GM19395 (cell line): ENCODE measurements around the gene SLC12A9.
"Not testable (repeated sequence)": the region's sequence is repeated elsewhere in the genome, so short reads cannot be mapped to it uniquely, and the experiment has no call there.

Experiments used
- ATAC-seq: cut with Tn5 transposase; IDR thresholded peaks from one replicate; pipeline ENCODE4 v1.9.1; 2021; ENCODE audit warnings: mild to moderate bottlenecking, moderate library complexity; ENCODE audit not compliant: unreplicated experiment

SLC12A9 gene, protein sequence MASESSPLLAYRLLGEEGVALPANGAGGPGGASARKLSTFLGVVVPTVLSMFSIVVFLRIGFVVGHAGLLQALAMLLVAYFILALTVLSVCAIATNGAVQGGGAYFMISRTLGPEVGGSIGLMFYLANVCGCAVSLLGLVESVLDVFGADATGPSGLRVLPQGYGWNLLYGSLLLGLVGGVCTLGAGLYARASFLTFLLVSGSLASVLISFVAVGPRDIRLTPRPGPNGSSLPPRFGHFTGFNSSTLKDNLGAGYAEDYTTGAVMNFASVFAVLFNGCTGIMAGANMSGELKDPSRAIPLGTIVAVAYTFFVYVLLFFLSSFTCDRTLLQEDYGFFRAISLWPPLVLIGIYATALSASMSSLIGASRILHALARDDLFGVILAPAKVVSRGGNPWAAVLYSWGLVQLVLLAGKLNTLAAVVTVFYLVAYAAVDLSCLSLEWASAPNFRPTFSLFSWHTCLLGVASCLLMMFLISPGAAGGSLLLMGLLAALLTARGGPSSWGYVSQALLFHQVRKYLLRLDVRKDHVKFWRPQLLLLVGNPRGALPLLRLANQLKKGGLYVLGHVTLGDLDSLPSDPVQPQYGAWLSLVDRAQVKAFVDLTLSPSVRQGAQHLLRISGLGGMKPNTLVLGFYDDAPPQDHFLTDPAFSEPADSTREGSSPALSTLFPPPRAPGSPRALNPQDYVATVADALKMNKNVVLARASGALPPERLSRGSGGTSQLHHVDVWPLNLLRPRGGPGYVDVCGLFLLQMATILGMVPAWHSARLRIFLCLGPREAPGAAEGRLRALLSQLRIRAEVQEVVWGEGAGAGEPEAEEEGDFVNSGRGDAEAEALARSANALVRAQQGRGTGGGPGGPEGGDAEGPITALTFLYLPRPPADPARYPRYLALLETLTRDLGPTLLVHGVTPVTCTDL

DNA sequence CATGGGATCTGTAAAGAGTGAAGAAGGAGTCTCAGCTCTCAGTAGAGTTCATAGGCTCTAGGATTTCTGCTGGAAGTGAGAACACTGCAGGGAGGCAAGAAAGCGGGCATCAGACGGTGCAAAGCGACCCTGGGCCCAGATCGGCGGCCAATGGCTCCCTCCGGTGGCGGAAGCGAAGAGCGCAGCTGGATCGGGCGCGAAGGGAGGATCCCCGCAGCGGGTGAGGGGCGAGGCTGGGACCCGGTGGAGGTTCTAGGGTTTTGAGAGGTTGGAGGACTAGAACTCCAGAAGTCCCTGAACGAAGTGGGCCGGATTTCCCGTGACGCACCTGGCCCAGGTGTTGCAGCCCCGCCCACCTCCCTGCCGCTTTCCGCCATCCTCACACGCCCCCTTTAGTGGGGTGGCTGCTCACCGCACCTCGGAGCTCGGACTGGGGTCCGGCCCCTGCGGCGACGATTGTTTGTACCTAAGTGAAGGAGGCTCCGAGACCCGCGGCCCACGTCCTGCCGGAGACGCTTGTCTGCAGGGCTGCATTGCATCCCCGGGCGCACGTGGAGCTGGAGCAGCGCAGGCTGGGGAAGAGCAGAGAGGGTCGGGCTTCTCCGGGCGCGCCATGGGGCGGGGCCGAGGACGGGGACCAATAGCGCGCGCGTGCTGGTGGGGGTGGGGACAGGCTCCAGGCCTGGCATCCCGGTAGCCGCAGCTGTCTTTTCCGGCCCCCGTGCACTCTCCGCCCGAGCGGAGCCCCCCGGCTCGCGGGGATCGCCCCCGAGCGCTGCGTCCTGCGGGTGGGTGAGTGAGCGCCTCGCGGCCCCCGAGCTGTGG is at the start of gene SLC12A9:
Gene SLC12A9, plus strand, starts transcription at position 666 of the 825 bp plus-strand sequence. CDS start 1,485 bp downstream, outside the sequence.
- peak; percentile 92 for ATAC-seq

DNA sequence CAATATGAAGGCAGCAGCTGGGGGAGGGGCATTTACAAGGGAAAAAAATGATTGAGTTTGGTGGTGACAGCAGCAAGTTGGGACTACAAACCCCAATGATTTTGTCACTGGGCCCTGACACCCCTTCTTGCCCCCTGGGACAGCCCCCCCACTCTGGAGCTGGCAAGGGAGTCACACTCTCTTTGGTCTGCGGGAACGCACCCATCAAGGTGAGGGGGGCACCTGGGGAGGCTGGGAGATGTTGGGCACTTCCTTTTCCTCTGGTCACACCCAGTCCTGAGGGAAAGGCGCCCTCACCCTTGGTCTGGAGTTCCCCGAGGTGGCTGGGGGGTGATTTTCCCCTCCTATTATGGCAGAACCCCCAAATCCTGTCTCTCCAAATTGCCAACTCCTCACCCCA is 49.6 kb upstream of the SLC12A9 start:
- no peak for ATAC-seq

DNA sequence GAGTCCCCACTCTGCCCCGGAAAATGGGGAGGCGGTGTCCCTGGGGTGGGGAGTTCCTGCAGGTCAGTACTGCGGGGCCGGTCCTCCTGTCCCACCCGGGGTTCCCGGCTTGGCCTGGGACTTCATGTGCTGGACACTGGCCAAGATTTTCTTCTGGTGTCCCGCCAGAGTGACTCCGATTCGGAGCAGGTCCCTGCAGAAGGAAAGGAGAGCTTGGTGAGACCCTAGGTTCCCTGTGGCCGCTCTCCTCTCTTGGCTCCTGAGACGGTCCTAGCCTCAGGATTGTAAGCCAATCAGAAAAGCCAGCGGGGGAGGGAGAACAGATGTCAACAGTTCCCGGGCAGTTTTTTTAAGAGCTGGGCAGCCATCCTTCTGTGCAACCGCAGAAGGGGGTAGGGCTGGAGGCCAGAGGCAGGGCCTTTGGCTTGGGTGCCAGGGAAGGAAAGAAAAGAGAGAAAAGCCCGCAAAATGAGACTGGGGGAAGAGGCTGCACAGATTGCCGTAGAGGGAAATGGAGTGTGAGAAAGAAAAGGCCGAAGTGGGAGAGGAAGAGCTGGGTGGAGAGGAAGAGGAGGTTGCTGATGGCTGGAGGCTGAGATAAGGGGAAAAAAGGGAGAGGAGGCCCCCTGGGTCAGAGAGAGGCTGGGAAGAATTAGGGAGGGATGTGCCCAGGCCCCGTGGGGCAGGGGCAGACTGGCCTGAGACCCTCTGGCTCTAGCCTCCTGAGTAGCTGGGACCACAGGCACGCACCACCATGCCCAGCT is 48.9 kb upstream of the SLC12A9 start:
- peak; percentile 98 for ATAC-seq

DNA sequence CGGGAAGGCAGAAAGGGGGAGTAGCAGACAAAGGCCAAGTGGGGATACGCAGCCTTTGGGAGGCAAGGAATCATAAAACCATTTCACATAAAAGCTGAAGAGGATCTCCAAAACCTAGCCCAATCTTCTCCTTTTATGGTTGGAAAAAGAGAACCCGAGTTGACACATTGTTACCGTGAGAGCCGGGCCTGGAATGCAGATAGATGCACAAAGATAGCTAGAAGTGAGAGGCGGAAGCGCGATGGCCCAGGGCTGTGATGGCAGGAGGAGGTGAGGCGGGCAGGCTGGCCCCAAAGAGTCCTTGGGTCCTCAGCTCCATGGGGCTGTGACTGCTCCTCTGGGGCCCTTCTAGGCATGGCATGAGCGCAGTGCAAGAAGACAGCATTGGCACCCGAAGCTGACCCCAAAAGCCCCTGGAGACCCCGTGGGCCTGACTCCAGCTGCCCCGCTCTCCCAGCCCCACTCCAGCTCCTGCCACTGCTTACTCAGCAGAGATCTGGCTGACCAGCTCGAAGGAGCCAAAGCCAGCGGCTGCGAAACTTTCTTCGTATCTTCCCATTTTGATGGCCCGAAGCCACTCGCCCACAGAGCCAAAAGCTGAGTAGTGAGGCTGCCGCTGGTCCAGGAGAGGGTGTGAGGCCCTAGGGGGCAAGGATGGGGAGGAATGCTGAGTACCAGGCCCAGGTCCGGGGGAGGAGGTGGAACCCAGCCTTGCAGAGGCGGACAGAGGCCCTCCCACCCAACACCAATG is 47.7 kb upstream of the SLC12A9 start:
- ATAC-seq = no peak

DNA sequence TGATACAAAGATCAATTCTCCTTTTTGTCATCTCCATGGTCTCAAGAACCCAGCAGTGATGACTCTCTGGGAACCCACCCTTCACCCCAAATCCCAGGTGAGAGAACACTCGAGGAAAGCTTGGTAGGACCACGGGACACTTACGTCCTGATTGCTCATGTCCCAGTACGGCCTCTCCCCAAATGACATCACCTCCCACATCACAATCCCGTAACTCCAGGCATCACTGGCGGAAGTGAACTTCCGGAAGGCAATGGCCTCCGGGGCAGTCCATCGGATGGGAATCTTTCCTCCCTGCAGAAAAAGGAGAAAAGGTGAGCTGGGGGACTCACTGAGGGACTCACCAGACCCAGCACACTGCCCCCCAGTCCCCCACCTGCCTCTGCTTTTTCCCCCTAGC is 46.2 kb upstream of the SLC12A9 start:
- ATAC-seq = no peak

DNA sequence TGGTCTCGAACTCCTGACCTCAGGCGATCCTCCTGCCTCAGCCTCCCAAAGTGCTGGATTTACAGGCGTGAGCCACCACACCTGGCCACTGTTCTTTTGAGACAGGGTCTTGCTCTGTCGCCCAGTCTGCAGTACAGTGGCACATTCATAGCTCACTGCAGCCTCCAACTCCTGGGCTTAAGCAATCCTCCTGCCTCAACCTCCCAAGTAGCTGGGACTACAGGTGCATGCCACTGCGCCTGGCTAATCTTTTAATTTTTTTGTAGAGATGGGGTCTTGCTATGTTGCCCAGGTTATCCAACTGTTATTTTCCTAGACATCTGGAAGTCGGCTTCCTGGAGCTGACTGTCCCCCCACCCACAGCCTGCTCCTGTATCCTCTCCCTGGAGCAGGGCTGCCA is 45.6 kb upstream of the SLC12A9 start:
- ATAC-seq = not testable (repeated sequence)

DNA sequence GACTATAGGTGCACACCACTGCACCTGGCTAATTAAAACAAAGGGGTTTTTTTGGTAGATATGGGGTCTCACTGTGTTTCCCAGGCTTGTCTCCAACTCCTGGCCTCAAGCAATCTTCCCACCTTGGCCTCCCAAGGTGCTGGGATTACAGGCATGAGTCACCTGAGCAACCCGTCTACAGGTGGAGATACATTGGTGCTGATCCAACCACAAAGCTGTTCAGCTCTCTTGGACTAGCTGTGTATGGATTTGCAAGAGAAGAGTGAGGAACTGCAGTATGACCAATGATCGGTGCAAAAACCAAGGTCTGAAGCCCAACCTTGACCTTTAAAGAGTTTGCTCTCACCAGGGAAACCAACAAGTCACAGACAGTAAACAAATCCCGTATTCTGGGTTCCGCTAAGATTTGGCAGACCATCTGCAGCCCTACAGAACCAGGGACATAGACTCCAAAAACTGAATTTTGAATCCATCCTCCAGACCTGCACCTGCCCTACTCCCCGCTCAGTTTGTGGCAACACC is 44.1 kb upstream of the SLC12A9 start:
- ATAC-seq = no peak

DNA sequence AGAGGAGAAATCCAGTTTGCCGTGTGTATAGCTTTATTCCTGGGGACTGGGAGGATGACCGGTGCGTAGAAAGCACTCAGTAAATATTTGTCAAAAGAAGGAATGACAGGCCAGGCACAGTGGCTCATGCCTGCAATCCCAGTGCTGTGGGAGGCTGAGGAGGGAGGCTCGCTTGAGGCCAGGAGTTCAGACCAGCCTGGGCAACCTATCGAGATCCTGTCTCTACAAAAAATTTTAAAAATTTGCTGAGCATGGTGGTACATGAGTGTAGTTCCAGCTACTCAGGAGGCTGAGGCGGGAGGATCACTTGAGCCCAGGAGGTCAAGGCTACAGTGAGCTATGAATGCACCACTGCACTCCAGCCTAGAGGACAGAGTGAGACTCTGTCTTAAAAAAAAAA is 41.0 kb upstream of the SLC12A9 start:
- no peak for ATAC-seq

DNA sequence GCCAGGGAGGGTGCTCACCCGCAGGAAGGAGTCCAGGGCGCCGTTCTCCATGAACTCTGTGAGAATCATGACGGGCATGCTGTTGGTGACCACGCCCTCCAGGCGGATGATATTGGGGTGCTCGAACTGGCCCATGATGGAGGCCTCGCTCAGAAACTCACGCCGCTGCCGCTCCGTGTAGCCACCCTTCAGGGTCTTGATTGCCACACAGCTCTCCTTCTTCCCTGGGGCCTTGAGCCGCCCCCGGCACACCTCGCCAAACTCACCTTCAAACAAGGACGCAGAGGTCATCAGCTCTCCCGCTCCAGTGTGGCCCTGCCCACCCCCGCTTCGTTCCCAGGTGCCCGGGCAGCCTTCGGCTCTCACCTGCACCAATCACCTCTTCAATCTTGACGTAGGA is 39.8 kb upstream of the SLC12A9 start:
- no peak for ATAC-seq

DNA sequence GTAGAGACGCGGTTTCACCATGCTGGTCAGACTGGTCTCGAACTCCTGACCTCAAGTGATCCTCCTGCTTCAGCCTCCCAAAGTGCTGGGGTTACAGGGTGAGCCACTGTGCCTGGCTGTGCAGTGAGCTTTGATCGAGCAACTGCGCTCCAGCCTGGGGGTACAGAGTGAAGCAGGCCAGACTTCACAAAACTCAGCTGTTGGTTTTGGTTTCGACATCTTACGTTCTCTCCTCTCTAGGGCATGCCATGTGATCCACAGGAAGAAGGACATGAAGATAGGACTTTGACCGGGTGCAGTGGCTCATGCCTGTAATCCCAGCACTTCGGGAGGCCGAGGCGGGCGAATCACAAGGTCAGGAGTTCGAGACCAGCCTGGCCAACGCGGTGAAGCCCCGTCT is 36.0 kb upstream of the SLC12A9 start:
- ATAC-seq = not testable (repeated sequence)

DNA sequence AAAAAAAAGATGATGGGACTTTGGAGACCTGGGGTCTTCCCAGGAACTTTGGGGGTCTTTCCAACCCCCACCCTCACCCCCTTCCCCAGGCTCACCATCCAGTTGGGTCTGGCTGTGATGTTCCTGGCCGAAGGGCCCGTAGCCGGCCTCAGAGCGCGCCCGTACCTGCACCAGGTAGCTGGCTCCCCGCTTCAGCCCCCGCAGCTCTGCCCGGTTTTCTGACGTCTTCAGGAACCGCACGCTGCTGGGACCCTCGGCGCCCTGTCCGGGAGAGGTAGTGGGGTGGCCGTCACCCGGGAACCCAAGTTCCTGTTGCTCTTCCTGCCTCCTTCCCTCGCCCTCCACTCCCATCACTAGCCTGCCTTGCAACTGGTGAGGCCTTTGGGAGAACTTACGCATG is 35.4 kb upstream of the SLC12A9 start:
- no peak for ATAC-seq

DNA sequence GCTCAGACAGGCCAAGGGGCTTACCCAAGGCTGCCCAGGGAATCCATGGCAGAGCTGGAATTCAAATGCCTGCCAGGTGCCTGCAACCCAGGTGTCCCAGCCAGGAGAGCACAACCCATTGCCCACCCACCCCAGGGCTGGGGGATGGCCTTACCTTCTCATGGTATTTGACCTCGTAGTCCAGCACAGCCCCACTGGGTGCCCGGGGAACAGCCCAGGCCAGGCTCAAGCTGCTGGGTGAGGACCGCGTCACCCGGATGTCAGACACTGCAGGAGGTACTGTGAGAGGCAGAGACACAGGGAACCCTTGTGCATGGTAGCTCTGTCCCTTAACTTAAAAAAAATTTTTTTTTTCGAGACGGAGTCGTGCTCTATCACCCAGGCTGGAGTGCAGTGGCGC is 34.1 kb upstream of the SLC12A9 start:
- no peak for ATAC-seq

DNA sequence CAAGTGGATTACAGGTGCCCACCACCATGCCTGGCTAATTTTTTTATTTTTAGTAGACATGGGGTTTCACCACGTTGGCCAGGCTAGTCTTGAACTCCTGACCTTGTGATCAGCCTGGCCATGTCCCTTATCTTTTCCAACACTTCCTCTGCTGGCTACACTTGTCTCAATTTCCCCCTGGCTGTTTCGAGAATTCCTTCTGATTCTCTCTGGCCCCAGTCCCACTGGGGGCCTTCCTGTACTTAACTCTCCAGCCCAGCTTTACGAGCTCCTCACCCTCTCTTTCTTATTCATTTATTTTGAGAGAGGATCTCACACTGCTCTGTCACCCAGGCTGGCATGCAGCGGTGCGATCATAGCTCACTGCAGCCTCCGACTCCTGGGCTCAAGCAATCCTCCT is 33.7 kb upstream of the SLC12A9 start:
- ATAC-seq = no peak

DNA sequence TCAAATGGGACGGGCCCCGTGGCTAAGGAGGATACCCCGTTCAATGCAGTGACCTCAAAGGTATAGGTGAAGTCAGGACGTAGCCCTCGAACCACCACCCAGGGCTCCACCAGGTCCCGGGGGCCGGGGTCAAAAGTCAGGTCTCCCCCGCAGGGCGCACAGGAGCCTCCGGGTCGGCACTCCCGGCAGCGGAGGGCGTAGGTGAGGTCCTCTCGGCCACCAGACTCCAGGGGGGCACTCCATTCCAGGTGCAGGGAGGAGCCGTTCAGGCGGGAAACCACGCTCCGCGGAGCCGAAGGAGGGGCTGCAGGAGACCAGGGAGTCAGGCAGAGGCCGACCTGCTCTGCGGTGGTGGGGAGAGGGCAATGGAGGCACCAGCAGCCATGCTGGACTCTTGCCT is 32.9 kb upstream of the SLC12A9 start:
- ATAC-seq = no peak

DNA sequence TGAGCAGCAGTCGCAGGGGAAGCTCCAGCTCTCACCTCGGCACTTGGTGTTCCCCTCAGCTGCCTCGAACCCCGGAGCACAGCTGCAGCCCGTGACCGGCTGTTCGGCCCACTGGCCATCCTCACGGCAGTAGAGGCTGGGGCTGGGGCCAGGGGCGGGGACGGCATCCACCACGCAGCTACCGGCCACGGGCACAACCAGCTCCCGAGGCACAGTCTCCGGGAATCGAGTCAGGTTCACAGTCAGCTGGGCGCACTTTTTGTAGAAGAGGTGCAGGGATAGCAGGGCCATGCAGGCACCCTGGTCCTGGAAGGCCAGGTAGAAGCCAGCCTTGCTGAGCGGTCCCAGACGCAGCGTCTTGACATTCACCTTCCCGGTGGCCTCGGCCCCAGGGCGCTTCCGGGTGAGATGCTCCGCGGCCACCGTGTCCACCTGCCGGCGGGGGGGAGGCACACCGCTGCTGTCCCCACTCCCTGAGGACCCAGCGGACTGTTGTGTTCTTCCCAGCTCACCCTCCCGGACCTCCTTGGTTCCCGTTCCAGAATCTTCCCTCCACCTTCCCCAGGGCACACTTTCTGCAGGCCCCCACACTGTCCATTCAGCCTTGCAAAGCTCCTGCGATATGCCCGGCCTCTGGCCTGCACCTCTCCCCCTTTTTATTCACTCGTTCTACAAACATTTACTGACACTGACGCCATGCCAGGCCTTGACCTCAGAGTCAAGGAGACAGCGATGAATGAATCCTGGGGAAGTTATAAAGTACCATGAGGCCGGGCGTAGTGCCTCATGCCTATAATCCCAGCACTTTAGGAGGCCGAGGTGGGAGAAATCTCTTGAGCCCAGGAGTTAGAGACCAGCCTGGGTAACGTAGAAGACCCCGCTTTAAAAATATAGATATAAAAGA is 30.0 kb upstream of the SLC12A9 start:
- ATAC-seq = no peak

DNA sequence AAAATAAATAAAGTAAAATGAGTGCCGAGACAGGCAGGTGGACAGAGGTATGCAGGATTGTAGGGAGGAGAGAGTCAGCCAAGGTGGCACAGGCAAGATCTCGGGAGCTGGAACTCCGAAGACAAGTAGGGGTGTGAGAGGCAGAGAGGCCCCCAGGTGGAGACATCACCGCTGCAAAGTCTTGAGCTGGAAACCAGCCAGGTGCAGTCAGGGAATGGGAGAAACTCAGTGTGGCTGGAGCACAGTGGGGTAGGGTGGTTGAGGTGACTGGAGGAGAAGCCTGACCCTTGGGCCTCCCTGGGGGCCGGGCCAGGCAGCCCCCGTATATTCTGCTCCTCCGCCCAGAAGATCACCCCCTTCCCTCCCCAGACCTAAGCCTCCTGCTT is 29.4 kb upstream of the SLC12A9 start:
- no peak for ATAC-seq

DNA sequence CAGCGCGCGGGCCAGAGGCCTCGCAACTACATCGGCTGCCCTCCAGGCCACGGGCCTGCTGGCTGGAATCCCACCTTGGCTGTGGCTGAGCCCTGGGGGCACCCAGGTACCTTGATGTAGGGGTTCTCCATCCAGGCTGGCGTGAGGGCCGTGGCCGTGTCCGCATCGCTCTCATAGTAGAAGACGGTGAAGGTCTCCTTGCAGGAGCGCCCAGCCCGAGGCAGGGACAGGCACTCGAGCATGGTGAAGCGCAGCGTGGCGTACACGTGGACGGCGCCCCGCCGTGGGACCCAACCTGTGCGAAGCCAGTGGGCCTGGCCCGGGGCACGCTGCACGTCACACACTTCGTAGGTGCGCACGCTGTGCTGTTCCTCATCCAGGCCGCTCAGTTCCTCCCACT is 29.0 kb upstream of the SLC12A9 start:
- no peak for ATAC-seq

DNA sequence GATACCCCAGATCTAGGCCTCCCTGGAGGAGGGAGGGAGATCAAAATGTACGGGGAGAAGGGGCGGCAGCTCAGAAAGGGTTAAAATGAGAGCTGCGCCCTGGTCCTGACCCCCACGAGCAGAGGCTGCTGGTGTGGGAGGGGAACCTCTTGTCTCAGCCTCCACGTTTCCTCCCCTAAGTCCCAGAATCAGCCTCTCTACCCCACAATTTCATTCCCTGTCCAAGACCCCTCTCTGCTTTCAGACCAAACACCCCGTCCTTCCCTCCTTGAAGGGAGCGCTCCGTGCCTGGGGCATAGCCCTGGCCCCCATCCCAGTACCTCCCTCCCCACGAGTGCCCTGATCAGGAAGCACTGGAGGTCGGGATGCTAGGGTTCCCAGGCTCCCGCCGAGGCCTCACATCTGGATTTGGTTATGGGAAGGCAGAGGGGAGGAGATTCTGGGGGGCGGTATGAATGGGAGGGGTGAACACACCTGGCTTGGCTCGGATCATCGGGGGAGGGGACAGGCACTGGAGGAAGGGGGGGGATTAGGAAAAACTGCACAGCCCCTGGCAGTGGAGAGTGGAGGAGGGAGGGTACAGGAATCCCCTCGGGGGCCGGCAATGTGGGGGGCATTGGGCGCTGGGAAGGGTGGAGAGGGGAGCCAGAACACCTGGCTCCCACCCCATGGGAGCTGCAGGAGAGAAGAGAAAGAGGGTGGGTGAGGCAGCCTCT is 27.9 kb upstream of the SLC12A9 start:
- no peak for ATAC-seq
